ENCODE results near the gene LRP1B.
"Not testable (repeated sequence)": the region's sequence is repeated elsewhere in the genome, so short reads cannot be mapped to it uniquely, and the experiment has no call there.

The LRP1B gene

DNA sequence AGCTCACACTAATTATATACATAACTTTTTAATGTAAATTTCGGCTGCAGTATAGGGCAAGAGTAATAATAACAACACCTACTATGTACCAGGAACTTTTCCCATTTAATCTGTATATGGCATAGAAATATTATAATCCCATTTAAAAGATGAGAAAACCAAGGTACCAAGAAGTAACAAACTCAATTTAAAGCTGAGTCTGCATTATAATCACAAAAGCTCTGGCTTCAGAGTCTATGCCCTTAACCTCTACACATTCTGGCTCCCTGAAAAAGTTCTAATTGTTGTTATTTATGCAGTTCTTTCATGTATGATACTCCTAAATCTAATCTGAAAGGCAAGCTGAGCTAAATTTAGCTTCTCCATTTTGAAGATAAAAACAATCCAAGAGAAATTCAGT lies 1675.5 kb downstream of the LRP1B start:
- no peaks in the 10 kb centered on the region for H3K27me3 ChIP-seq (ENCODE audit: insufficient read depth, insufficient read length)
- no peak overlapping the region for H3K4me3 ChIP-seq (ENCODE audit: insufficient read length, low read depth)
- H3K9ac ChIP-seq (ENCODE audit: insufficient read length, low read depth) = no peak overlapping the region
- H3K9me3 ChIP-seq (ENCODE audit: insufficient read depth, low read length) = no peaks in the 10 kb centered on the region
- no peak for DNase-seq (ENCODE audit: low read depth, low spot score)
- H3K36me3 ChIP-seq (ENCODE audit: insufficient read depth, insufficient read length, low read length) = no peaks in the 10 kb centered on the region
- H3K4me1 ChIP-seq (ENCODE audit: insufficient read depth, insufficient read length) = no peaks in the 10 kb centered on the region
- TF ChIP-seq SUZ12 (IDR thresholded peaks at IDR 0.05; ENCODE audit: extremely low read depth, insufficient read depth, insufficient read length) (no peak), YY1 (IDR thresholded peaks at IDR 0.05; ENCODE audit: insufficient read depth, insufficient read length) (no peak), ZNF274 (IDR thresholded peaks at IDR 0.05; ENCODE audit: low read depth, low read length) (no peak)

DNA sequence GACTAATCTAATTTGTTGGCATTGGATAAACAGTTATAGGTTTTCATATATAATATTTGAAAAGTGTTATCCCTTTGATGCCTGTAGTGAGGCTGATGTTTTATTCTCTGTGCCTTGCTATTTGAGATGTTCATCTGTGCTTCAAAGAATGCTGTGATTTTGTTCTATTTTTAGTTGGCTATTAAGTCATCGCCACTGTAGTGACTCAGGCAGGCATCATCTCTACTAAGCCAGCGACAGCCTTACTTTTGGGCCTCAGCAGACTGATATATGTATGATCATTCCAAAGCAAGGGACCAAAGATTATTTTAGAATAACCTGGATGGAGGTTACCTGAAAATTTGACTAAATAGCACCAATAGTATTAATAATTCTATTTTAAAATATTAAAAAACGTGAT lies 1676.1 kb downstream of the LRP1B start:
- no peak for TF ChIP-seq SUZ12 (IDR thresholded peaks at IDR 0.05; ENCODE audit: extremely low read depth, insufficient read depth, insufficient read length)
- Histone ChIP-seq H3K27me3 (ENCODE audit: insufficient read depth, insufficient read length) (no peaks in the 10 kb centered on the region), H3K36me3 (ENCODE audit: insufficient read depth, insufficient read length, low read length) (no peaks in the 10 kb centered on the region), H3K4me1 (ENCODE audit: insufficient read depth, insufficient read length) (no peaks in the 10 kb centered on the region), H3K9me3 (ENCODE audit: insufficient read depth, low read length) (no peaks in the 10 kb centered on the region), H3K9ac (ENCODE audit: insufficient read length, low read depth) (no peak overlapping the region), H3K4me3 (ENCODE audit: insufficient read length, low read depth) (no peak overlapping the region)
- DNase-seq (ENCODE audit: low read depth, low spot score) = no peak

DNA sequence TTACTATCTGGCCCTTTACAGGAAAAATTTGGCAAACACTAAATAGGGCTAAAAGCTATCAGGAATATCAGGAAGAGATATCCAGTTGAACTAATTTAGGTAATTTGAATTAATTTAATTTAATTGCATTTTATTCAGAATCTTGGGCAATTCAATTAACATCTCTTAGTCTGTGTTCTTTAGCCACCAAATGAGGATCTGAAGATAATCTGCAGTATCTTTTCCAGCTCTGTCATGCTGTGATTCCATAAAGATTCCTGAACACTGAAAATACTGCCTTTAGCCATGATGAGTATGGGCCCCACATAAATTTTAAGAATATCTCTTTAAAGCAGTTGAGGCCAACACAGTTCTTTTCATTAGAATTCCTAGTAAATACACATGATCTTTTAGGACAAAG lies 1679.5 kb downstream of the LRP1B start:
- Histone ChIP-seq H3K36me3 (ENCODE audit: insufficient read depth, insufficient read length, low read length) (no peaks in the 10 kb centered on the region), H3K4me1 (ENCODE audit: insufficient read depth, insufficient read length) (no peaks in the 10 kb centered on the region), H3K9me3 (ENCODE audit: insufficient read depth, low read length) (no peaks in the 10 kb centered on the region), H3K4me3 (ENCODE audit: insufficient read length, low read depth) (no peak overlapping the region), H3K27me3 (ENCODE audit: insufficient read depth, insufficient read length) (no peaks in the 10 kb centered on the region), H3K9ac (ENCODE audit: insufficient read length, low read depth) (no peak overlapping the region)
- DNase-seq (ENCODE audit: low read depth, low spot score) = no peak
- TF ChIP-seq SUZ12 (IDR thresholded peaks at IDR 0.05; ENCODE audit: extremely low read depth, insufficient read depth, insufficient read length) = no peak
- TF ChIP-seq YY1 (IDR thresholded peaks at IDR 0.05; ENCODE audit: insufficient read depth, insufficient read length) = no peak
- no peak for TF ChIP-seq ZNF274 (IDR thresholded peaks at IDR 0.05; ENCODE audit: low read depth, low read length)

DNA sequence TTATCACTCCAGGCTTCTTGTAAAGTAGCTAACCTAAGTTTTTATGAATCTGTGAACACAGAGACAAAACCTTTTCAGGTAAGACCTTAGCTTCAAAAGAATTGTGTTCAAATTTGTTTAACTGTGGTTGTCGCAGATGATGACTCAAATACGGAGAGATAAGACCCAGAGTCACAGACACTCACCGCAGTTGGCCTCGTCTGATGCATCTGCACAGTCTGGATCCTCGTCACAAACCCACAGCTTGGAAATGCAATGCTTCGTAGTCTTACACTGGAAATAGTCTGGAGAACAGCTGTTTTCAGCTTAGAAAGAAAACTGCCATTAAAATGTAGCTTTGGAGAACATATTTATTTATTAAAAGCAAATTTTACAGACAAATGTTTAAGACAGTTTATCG lies 1688.5 kb downstream of the LRP1B start:
- Histone ChIP-seq H3K27me3 (ENCODE audit: insufficient read depth, insufficient read length) (no peaks in the 10 kb centered on the region), H3K36me3 (ENCODE audit: insufficient read depth, insufficient read length, low read length) (no peaks in the 10 kb centered on the region), H3K9me3 (ENCODE audit: insufficient read depth, low read length) (no peaks in the 10 kb centered on the region), H3K9ac (ENCODE audit: insufficient read length, low read depth) (no peak overlapping the region), H3K4me3 (ENCODE audit: insufficient read length, low read depth) (no peak overlapping the region), H3K4me1 (ENCODE audit: insufficient read depth, insufficient read length) (no peaks in the 10 kb centered on the region)
- DNase-seq (ENCODE audit: low read depth, low spot score) = no peak
- TF ChIP-seq ZNF274 (IDR thresholded peaks at IDR 0.05; ENCODE audit: low read depth, low read length) = no peak

DNA sequence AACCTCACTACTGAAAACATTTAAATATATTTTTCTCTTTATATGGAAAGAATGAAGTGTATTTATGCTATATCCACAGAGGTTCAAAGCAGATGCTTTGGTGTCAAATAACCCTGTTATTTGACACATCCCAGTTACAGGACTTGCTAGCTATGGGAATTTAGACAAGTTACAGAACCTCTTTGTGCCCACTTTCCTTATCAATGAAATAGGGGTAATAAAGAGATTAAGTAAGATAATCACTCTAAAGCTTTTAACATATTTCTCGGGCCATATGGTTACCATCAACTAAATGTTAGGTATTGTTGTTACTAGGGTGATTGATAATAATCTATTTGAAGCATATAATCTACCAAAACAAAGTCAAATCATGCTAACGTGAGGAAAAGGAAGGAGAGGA lies 1690.0 kb downstream of the LRP1B start:
- no peak for DNase-seq (ENCODE audit: low read depth, low spot score)
- H3K9me3 ChIP-seq (ENCODE audit: insufficient read depth, low read length) = no peaks in the 10 kb centered on the region
- no peak overlapping the region for H3K4me3 ChIP-seq (ENCODE audit: insufficient read length, low read depth)
- no peak overlapping the region for H3K9ac ChIP-seq (ENCODE audit: insufficient read length, low read depth)
- H3K4me1 ChIP-seq (ENCODE audit: insufficient read depth, insufficient read length) = no peaks in the 10 kb centered on the region
- H3K27me3 ChIP-seq (ENCODE audit: insufficient read depth, insufficient read length) = no peaks in the 10 kb centered on the region
- TF ChIP-seq YY1 (IDR thresholded peaks at IDR 0.05; ENCODE audit: insufficient read depth, insufficient read length) (no peak), ZNF274 (IDR thresholded peaks at IDR 0.05; ENCODE audit: low read depth, low read length) (no peak), SUZ12 (IDR thresholded peaks at IDR 0.05; ENCODE audit: extremely low read depth, insufficient read depth, insufficient read length) (no peak)
- H3K36me3 ChIP-seq (ENCODE audit: insufficient read depth, insufficient read length, low read length) = no peaks in the 10 kb centered on the region

DNA sequence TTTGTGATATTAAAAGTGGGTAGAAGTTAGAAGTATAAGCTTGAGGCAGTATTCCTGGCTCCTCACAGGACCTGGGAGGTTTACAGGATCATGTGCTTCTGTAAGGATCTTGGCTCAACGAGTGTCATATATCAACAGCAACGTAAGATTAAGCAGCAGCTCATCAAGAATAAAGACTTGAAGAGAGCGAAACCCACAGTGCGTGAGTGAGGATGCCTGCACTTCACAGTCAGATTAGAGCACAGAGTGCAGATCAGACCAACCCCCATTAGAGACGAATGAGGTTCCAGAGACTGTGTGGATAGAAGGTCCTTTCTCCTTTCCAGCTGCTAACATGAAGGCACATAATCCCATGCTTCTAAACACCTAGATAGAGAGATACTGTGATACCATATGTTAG lies 1693.9 kb downstream of the LRP1B start:
- H3K4me1 ChIP-seq (ENCODE audit: insufficient read depth, insufficient read length) = no peaks in the 10 kb centered on the region
- no peak overlapping the region for H3K4me3 ChIP-seq (ENCODE audit: insufficient read length, low read depth)
- H3K36me3 ChIP-seq (ENCODE audit: insufficient read depth, insufficient read length, low read length) = no peaks in the 10 kb centered on the region
- no peak overlapping the region for H3K9ac ChIP-seq (ENCODE audit: insufficient read length, low read depth)
- TF ChIP-seq ZNF274 (IDR thresholded peaks at IDR 0.05; ENCODE audit: low read depth, low read length) (no peak), YY1 (IDR thresholded peaks at IDR 0.05; ENCODE audit: insufficient read depth, insufficient read length) (no peak), SUZ12 (IDR thresholded peaks at IDR 0.05; ENCODE audit: extremely low read depth, insufficient read depth, insufficient read length) (no peak)
- no peaks in the 10 kb centered on the region for H3K9me3 ChIP-seq (ENCODE audit: insufficient read depth, low read length)
- no peaks in the 10 kb centered on the region for H3K27me3 ChIP-seq (ENCODE audit: insufficient read depth, insufficient read length)
- DNase-seq (ENCODE audit: low read depth, low spot score) = no peak

DNA sequence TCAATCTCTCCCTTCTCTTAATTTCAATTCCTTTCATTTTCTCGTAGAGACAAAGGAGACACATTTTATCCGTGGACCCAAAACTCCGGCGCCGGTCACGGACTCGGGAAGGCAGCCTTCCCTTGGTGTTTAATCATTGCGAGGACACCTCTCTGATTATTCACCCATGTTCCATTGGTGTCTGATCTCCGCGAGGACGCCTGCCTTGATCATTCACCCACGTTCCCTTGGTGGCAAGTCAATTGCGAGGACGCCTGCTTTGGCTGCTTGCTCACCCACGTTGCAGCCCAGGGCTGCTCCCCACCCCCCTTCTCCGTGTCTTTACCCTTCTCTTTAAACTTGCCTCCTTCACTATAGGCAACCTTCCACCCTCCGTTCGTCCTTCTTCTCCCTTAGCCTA lies 1703.8 kb downstream of the LRP1B start:
- not testable (repeated sequence) for H3K9me3 ChIP-seq (ENCODE audit: insufficient read depth, low read length); H3K4me3 ChIP-seq (ENCODE audit: insufficient read length, low read depth); H3K36me3 ChIP-seq (ENCODE audit: insufficient read depth, insufficient read length, low read length); H3K9ac ChIP-seq (ENCODE audit: insufficient read length, low read depth); H3K4me1 ChIP-seq (ENCODE audit: insufficient read depth, insufficient read length); DNase-seq (ENCODE audit: low read depth, low spot score); H3K27me3 ChIP-seq (ENCODE audit: insufficient read depth, insufficient read length)

DNA sequence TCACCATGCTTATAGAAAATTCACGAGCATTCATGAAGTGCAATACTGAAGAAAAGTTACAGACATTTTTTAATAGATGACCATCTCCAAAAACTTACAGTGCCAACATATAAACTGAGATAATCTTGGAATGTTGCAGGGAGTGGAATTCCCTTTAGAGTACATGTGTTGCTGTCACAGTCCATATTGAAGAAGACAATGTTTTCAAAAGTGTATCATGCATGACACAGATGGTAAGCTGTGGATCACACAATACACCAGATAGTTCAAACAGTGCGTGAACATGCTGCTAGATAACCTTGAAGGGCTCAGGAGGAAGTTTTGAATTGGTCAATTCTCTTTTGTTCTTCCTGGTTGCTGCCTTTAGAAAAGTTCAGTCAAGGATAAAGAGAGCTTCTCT lies 1706.3 kb downstream of the LRP1B start:
- DNase-seq (ENCODE audit: low read depth, low spot score) = no peak
- TF ChIP-seq YY1 (IDR thresholded peaks at IDR 0.05; ENCODE audit: insufficient read depth, insufficient read length) = no peak
- no peak for TF ChIP-seq ZNF274 (IDR thresholded peaks at IDR 0.05; ENCODE audit: low read depth, low read length)
- TF ChIP-seq SUZ12 (IDR thresholded peaks at IDR 0.05; ENCODE audit: extremely low read depth, insufficient read depth, insufficient read length) = no peak
- no peaks in the 10 kb centered on the region for H3K9me3 ChIP-seq (ENCODE audit: insufficient read depth, low read length)
- H3K4me3 ChIP-seq (ENCODE audit: insufficient read length, low read depth) = no peak overlapping the region
- H3K9ac ChIP-seq (ENCODE audit: insufficient read length, low read depth) = no peak overlapping the region
- H3K36me3 ChIP-seq (ENCODE audit: insufficient read depth, insufficient read length, low read length) = no peaks in the 10 kb centered on the region
- no peaks in the 10 kb centered on the region for H3K27me3 ChIP-seq (ENCODE audit: insufficient read depth, insufficient read length)
- H3K4me1 ChIP-seq (ENCODE audit: insufficient read depth, insufficient read length) = no peaks in the 10 kb centered on the region

Data from NT2/D1 (cell line).